GM18507 (cell line): ENCODE data around the gene HLA-F.

Source experiments
- DNase-seq: peaks from one replicate; pipeline ENCODE4 v3.0.0; 2011; ENCODE audit warnings: low read depth; ENCODE audit not compliant: insufficient read length; ENCODE audit errors: extremely low spot score
- FAIRE-seq: peaks from 2 replicates; lab custom pipeline; 2011; peaks lifted over from hg19 to GRCh38; lab: Jason Lieb, UNC

HLA-F gene

DNA sequence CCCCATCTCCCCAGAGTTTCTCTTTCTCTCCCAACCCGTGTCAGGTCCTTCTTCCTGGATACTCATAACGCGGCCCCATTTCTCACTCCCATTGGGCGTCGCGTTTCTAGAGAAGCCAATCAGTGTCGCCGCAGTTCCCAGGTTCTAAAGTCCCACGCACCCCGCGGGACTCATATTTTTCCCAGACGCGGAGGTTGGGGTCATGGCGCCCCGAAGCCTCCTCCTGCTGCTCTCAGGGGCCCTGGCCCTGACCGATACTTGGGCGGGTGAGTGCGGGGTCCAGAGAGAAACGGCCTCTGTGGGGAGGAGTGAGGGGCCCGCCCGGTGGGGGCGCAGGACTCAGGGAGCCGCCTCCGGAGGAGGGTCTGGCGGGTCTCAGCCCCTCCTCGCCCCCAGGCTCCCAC is at the start of gene HLA-F:
Gene HLA-F (plus strand): TSS at position 173 of the 404 bp plus-strand sequence. CDS start 30 bp downstream, at position 203.
- peak; percentile 83 for DNase-seq
- FAIRE-seq, result peak; percentile 98

DNA sequence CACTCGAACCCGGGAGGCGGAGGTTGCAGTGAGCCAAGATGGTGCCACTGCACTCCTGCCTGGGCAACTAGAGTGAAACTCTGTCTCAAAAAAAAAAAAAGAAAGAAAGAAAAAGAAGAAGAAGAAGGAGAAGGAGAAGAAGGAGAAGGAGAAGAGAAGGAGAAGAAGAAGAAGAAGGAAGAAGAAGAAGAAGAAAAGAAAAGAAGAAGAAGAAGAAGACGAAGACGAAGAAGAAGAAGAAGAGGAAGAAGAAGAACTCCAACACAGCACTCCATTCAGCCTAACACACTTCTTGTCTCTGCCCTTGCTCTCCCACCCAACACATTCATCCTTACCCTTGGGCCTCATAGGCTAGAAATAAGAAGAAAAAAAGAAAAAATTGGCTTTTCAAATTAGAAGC is 49.2 kb upstream of the HLA-F start:
- FAIRE-seq, result no peak
- DNase-seq, result no peak

DNA sequence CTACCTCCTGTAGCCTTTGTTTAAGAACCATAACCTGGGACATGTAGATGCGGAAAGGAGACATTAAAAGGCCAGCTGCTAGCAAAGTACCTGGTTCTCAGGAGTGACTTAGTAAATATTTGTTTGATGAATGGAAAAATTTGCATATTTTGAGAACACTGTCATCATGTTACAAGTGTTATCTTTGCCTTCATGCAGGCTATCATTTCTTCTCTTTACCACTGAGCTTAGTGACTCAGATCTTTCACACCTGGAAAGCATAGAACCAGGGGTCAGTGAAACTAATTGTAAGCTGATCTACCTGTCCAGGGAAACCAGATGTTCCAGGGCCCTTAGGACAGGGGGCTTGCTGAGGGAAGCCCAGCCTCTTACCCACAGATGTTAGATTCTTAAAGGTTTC is 47.7 kb upstream of the HLA-F start:
- DNase-seq (no peak), FAIRE-seq (no peak)

DNA sequence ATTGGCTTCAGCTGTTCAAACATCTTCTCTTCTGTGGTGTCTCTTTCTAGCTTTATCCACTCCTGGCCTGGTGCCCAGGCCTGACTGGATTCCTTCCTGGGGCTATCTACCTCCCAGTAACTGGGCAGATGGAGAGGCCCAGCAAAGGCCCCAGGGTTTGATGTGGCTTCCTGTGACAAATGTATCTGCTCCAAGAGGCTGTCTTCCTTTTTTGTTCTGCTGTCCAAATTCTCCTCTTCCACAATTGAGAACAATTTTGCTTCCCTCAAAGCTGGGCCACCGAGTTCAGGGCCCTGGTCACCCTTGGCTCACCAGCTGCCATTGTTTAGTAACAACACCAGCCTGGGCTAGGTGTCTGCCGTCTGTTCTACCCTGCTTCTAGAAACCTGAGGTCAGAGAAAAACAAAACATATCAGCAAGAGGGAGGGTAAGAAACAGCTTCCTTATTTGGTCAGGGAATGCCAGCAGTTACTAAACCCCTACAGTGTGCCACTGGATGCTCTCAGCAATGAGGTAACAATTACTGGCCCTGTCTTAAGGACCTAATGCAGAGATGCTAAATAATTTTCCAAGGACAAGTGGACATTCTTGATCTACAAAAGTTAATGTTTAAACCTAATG is 46.1 kb upstream of the HLA-F start:
- FAIRE-seq, result no peak
- no peak for DNase-seq

DNA sequence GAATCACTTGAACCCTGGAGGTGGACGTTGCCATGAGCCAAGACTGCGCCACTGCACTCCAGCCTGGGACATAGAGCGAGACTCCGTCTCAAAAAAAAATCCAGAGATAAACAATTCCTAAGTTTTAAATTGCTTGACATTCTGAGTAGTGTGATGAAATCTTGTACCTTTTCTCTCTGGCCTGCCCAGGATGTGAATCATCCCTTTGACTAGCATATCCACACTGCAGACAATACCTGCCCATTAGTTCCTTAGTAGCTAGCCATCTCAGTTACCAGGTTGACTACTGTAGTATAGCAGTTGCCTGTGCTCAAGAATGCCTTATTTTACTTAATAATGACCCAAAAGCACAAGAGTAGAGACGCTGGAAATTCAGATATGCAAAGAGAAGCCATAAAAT is 45.1 kb upstream of the HLA-F start:
- DNase-seq (no peak), FAIRE-seq (no peak)

DNA sequence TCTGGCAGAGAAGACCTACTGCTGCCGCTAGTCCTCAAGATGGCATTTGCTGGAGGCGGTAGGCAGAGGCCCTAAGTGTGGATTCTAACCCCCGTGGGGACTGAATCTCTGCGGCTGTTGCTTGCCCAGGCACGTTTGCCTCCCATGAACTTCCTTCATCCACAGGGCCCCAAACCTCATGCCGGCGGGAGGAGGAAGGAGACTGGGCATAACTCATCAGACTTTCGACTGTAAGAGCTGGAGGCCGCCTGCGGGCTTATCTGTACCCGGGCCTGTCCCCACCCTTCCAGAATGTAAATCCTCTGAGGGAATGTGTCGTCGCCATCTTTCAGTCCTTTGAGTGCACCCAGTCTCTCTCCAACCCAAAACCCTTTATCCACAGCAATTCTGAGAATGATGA is 43.3 kb upstream of the HLA-F start:
- DNase-seq, result no peak
- no peak for FAIRE-seq

DNA sequence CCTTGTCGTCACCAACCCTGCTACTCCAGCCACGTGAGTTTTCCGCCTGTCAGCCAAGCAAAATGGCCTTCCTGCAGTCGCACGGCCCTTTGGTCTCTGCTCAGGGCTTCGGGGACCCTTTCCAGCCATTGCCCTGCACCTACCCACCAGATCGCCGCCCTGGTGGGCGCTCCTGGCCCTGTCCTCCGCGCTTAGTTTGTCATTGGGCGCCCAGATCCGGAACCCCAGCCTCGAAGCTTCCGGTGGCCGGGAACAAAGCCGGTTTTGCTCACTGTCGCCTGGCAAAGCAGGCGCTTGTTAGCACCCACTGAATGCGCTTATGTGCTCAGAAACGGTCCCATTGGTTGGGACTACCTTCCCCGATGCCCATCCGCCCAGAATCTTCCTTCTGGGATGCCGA is 42.8 kb upstream of the HLA-F start:
- DNase-seq, result no peak
- FAIRE-seq, result no peak

DNA sequence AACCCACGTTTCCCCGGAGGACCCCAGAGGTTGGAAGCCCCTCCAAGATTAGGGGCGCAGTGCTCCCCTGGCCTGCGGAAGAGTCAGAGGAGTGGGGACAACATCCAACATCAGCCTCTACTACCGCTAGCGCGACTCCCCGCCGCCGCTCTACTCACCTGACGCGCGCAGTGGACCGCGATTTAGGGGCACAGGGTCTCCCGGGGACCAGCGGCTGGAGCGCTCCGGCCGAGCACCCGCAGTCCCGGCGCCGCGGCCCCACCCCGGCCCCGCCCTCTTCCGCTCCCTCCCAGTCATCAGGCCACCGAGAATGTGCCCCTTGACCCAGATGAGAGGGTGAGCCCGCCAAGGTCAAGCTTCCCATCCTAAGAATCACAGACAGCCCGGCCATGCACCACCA is 42.3 kb upstream of the HLA-F start, which contains the start of gene ZFP57:
Gene ZFP57 (minus strand): TSS at position 249 of the 400 bp plus-strand sequence. CDS start 4,149 bp downstream, outside the sequence.
- FAIRE-seq, result no peak
- DNase-seq, result no peak

DNA sequence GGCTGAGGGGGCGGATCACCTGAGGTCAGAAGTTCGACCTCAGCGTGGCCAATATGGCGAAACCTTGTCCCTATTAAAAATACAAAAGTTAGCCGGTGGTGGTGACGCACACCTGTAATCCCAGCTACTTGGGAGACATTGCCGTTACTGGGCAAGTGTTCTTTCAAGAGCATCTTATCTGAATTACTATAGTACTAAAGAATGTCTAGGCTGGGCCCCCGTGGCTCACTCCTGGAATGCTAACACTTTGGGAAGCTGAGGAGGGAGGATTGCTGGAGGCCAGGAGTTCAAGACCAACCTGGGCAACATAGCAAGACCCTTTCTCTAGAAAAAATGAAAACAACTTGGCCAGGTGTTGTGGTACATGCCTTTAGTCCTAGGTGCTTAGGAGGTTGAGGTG is 41.4 kb upstream of the HLA-F start:
- no peak for DNase-seq
- FAIRE-seq, result no peak

DNA sequence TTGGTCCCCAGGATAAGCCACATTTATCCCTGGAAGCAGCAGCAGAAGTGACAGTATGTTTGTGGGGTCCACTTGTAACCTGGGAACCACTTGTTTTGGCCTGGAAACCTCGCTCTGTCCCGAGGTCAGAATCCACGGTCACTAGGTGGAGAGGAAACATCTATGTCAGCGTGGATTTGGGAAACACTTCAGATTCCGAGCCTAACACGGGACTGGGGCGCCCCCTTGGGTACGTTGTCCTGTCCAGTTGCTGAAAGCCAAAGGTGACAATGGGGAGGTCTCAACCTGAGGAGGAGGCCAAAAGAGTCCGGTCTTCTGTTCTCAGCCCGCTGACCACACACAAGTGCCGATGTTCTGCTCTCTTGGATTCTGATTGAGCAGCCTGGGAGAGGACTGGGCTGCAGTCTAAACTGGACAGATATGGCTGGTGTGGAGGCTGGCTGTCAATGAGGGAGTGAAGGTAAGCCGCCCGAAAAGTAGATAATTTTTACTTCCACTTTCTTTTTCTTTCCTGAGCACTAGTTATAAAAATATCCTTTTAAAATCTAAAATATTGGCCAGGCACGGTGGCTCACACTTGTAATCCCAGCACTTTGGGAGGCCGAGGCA is 37.4 kb upstream of the HLA-F start:
- FAIRE-seq (no peak), DNase-seq (no peak)

DNA sequence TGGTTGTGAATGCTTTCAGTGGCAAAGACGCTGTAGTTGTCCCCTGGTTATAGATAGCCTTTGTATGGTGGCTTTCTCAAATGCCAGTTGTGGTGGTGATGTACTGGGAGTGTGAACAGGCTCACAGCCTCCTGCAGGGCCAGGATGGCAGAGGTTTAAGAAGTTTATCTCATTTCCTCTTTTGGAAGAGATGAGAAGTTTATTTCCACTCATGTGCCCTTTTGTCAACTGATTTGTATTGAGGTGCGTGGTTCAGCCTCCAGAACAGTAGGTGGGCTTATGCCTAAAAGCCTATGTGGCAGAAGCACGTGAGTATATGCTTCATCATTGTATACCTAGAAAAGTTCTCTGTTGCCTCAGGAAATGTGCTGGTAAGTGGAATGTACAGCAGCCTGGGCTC is 28.6 kb upstream of the HLA-F start:
- FAIRE-seq, result no peak

DNA sequence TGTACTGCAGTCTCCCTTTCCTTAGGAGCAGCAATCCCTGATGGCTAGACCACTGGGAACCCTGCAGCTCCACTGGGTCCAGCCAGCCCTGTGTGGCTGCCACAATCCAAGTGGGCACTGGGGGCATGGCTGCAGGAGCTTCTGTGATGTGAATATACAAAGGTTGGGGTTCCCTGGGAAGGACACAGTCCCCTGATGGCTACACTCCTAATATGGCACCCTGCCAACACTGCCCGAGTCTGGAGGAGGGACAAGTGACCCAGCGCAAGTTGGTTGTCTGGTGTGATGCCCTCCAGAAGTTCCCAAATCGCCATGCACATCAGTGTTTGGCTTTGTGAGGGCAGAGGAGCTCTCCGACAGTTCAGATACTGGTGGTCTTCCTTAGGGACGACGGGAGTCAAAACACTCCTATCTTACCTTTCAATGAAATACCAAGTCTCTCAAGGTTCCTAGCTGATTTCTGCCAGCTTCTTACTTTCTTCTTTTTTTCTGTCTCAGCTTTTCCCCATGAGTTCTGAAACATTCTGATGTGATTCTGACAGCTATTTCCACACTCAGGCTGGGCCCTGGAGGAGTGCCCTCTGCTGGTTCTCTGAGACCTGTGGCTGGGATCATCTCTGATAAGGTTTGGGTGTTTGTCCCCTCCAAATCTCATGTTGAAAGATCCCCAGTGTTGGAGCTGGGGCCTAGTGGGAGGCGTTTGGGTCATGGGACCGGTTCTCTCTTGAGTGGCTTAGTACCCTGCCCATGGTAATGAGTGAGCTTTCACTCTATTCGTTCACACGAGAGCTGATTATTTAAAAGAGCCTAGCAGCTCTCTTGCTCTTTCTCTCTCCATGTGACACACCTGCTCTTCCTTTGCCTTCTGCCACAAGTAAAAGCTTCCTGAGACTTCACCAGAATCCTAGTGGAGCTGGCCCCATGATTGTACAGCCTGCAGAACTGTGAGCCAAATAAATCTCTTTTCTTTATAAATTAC is 26.8 kb upstream of the HLA-F start:
- DNase-seq, result no peak
- FAIRE-seq, result peak; percentile 9

More for the DNA sequence above, 28.6 kb upstream of the HLA-F start:
- DNase-seq, result no peak

DNA sequence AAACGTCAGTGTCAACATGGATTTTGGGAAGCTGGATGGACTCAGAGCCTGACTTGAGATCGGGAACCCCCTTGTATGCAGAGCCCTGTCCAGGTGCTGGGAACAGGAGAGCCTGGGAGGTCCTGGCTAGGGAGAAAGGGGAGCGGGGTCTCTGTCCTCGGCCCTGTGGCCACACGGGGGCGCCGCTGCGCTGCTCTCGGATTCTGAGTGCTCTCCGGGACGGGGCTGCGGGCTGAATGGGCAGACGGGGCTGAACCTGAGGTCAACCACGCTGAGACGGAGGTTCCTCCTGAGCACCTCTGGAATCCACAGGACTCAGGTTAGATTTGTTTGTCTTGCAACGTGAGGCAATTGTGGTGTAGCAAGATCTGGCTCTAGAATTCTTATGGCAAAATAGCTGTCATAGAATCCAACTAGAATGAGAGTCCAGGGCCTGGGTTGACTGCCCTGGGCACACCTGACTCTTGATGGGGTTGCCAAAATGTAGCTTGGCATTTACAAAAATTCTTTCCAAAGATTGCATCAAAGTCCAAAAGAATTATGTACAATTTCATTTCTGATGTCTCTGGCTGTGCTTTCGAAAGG is 20.6 kb upstream of the HLA-F start:
- FAIRE-seq (peak; percentile 38), DNase-seq (no peak)

DNA sequence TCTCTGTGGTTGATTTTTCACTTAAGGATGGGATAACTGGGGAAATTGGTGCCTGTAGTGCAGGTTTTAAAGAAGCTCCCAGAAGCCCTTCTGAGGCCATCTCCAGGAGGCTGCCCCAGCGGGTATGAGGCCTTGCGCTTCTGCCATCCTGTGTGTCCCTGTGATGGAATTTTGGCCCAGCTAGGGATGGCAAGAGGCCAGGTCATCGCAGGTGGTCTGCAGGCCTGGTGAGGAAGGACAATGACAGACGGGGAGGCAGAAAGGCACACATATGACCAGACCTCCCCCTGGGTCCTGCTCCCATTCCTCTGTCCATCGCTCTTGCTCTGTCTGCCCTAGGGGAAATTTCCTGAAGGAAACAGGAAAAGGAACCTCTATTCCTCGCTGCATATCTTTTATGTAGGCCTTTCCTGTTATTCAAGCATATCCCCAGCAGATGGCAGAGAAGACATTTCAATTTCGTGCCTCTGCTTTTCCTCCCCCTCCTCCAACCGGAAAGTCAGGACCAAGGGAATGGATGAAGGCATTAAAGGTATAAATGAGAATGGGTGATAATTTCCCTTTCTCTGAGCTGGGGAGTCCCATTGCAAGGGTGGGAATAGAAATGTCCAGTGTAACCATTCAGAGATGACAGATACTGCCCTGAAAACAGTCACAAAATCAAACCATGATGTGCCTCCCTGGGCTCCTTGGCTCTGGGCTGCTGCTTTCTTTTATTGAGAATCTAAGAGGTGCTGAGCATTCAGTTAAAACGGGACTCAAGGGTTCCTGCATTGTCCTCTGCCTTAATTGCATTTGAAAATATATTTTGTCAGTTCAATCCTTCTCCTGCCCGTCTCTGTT is 17.6 kb upstream of the HLA-F start:
- DNase-seq, result no peak
- peak; percentile 84 for FAIRE-seq

DNA sequence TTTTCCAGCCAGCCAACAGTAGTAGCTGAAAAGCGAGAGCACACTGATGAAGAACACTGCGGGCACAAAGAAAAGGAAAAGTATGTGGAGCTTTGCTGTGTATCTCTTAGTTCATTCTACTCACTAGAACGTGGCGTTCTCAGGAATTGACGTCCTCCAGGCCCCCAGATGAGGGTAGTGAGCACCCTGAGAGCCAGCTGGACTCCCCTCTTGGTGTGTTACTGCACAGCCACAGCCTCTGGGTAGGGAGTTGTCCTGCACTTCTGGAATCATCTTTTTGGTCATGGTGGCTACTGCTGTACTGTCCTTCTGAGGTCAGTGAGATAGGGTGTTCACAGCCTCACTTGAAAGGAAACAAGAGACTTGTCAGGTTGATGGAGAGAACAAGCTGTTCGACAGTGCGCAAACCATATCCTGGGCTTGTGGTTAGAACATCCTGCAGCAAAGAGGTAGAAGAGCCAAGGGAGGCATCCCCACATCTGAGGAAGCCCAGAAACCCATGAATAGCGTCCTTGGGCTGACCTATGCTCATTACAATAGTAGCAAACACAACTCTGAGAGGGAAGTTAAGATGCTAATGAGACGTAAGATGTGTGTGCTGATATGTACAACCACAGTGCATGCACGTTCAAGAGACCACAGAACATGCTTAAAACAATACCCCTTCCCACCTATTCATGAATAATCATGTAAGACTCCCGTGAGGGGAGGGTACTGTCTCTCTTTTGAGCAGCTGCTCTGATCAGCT is 14.6 kb upstream of the HLA-F start:
- no peak for DNase-seq

DNA sequence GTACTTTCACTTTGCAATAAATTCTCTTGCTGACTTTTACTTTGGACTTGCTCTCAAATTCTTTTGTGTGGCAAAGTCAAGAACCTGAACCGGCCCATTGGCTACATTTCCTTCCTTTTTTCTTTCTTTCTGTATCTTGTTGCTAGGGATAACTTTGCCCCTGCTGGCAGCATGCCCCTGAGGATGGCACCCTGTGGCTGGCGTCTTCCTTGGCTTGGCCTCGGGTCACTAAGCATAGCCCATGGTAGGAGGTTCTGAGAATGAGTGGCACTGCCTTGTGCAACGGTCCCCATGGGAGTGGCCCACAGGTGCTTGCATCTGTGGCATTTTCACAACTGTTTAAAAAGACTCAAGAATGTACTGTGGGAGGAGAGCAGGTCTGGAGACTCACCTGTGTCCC is 14.0 kb upstream of the HLA-F start:
- no peak for DNase-seq
- no peak for FAIRE-seq

More for the DNA sequence above, 14.6 kb upstream of the HLA-F start:
- FAIRE-seq, result peak; percentile 76

DNA sequence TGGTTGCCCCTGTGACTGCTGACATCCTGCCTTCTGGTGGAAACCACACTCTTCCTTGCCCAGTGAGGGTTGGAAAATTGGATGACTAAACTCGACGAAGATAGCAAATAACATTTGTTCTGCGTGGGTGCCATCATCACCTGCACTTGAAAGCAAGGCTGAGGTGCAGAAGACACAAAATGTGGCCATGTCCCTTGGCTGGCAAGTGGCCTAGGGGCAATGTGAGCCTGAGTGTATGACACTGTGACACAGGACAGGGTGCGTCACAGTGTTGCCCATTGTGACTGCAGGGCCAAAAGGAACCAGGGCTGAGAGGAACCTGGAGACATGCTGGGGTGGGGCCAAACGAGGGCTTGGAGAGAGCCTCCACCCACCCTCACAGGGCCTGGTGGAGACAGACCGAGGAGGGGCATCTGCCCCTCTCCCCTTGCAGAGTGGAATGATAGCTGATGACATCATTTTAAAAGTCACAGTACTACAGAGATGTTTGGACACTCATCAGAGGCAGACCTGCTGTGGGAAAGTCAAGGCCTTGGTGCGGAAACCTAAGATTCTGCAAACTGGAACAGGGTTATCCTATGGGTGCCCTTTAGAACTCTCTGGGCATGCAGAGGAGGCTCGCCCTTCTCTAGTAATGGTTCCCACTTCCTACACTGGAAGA is 12.8 kb upstream of the HLA-F start:
- FAIRE-seq (no peak), DNase-seq (no peak)

DNA sequence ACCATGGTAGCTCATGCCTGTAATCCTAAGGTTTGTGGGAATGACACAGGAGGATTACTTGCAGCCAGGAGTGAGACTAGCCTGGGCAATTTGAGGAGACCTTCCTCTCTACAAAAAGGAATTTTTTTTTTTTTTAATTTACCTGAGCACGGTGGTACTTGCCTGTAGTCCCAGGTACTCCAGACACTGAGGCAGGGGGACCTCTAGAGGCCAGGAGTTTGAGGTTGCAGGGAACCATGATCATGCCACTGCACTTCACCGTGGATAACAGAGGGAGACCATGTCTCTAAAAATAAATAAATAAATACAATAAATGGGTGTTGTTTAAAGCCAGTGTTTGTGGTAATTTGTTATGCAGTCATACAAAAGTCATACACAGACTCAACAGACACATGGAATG is 2.4 kb upstream of the HLA-F start:
- DNase-seq (no peak), FAIRE-seq (no peak)
